Mesothelial cell of epicardium (in vitro differentiated cells): ENCODE data around the gene CEP76. TPM values are rescaled to one million over a fixed set of nuclear protein-coding genes. Genes with fewer than 3 reads are reported as not detected.
A peak's percentile ranks its signal among the peaks of the same experiment; 100 is the strongest.

Experiments
- DNase-seq, 2 experiments: peaks; one replicate each; pipeline ENCODE4 v3.0.0; 2021; ENCODE audit warnings: low spot score in 2 of 2; ENCODE audit not compliant: unreplicated experiment in 2 of 2
- H3K27ac Mint-ChIP-seq: 2 replicates; pipeline ENCODE4 v1.8.0; 2021; ENCODE audit warnings: mixed read lengths
- H3K27me3 Mint-ChIP-seq: 2 replicates; pipeline ENCODE4 v1.8.0; 2021; ENCODE audit warnings: low read depth, mixed read lengths
- H3K36me3 Mint-ChIP-seq: 2 replicates; pipeline ENCODE4 v1.8.0; 2021; ENCODE audit warnings: mixed read lengths
- H3K4me1 Mint-ChIP-seq: 2 replicates; pipeline ENCODE4 v1.8.0; 2021; ENCODE audit warnings: mixed read lengths
- H3K4me3 Mint-ChIP-seq: 2 replicates; pipeline ENCODE4 v1.8.0; 2021; ENCODE audit warnings: mild to moderate bottlenecking, moderate library complexity, mixed read lengths
- H3K9me3 Mint-ChIP-seq: 2 replicates; pipeline ENCODE4 v1.8.0; 2021; ENCODE audit warnings: mixed read lengths
- total RNA-seq: library from RNA; stranded (reverse); gene quantifications from 3 replicates; pipeline ENCODE4 v1.2.1, GENCODE V29; 2021
- TF ChIP-seq, protein P1 (sequence below): fragments of 200-600 bp; sonication (generic); IDR thresholded peaks from one replicate; pipeline ENCODE4 v1.5.0; 2021; ENCODE audit warnings: antibody characterized with exemption; ENCODE audit not compliant: unreplicated experiment

Gene CEP76, protein sequence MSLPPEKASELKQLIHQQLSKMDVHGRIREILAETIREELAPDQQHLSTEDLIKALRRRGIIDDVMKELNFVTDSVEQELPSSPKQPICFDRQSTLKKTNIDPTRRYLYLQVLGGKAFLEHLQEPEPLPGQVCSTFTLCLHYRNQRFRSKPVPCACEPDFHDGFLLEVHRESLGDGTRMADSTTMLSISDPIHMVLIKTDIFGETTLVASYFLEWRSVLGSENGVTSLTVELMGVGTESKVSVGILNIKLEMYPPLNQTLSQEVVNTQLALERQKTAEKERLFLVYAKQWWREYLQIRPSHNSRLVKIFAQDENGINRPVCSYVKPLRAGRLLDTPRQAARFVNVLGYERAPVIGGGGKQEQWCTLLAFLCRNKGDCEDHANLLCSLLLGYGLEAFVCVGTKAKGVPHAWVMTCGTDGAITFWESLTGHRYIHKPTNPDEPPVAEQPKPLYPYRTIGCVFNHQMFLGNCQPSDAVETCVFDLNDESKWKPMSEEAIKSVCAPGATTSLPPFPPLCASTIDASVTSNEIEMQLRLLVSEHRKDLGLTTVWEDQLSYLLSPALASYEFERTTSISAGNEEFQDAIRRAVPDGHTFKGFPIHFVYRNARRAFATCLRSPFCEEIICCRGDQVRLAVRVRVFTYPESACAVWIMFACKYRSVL
- 8.9 to 9.6 TPM (median 9.4 TPM) in 3 replicates for total RNA-seq

DNA sequence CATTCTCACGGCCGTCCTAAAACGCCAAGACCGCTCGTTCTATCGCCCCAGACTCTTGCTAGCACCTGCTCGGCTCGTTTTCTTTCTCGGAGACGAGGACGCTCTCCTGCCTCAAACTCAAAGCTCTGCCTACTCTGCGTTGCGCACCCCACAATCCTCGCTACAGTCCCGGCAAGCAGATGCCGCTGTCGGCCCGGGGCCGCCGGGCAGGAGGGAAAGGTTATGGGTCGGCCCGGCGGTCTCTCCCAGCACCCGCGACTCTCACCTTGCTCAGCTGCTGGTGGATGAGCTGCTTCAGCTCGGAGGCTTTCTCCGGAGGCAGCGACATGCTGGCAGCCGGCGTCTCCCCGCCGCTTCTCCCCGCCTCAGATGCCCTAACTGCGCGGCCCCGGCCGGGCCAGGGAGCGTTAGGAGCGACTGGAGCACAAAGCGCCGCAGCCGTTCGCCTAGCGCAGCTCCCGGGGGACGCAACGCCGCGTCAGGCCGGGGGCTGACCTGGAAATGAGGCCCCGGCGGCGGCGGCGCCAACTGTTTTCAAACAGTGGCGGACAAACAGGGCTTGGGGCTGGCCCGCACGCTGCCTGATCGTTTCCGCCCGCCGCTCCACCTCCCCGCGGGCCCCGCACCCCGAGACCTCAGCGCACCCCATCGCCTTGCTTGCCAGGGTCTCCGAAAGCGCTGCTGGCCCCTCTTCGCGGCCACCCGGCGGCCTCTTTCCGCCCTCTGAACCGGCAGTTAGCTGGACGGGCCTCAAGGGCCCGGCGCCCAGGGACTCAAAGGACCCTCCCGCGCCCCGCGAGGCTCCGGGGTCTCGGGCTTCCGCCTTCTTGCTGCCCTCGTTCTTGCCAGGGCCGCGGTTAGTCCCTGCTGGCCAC is at the start of gene CEP76, which contains the start of gene PSMG2:
Gene CEP76 (minus strand): TSS at position 503 of the 875 bp plus-strand sequence. CDS start 175 bp downstream, at position 328.
Gene PSMG2 (plus strand): TSS at position 822 of the 875 bp plus-strand sequence. CDS start 66 bp downstream, outside the sequence.
- TF ChIP-seq, protein P1, sequence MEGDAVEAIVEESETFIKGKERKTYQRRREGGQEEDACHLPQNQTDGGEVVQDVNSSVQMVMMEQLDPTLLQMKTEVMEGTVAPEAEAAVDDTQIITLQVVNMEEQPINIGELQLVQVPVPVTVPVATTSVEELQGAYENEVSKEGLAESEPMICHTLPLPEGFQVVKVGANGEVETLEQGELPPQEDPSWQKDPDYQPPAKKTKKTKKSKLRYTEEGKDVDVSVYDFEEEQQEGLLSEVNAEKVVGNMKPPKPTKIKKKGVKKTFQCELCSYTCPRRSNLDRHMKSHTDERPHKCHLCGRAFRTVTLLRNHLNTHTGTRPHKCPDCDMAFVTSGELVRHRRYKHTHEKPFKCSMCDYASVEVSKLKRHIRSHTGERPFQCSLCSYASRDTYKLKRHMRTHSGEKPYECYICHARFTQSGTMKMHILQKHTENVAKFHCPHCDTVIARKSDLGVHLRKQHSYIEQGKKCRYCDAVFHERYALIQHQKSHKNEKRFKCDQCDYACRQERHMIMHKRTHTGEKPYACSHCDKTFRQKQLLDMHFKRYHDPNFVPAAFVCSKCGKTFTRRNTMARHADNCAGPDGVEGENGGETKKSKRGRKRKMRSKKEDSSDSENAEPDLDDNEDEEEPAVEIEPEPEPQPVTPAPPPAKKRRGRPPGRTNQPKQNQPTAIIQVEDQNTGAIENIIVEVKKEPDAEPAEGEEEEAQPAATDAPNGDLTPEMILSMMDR: no peak
- Mint-ChIP-seq H3K4me3 (peak within 1 kb of the TSS; percentile 90), H3K27me3 (no peaks in the 10 kb centered on the region), H3K27ac (peak within 1 kb of the TSS; percentile 97), H3K36me3 (peaks cover 15% of the 10 kb centered on the region), H3K9me3 (no peaks in the 10 kb centered on the region), H3K4me1 (peaks cover 29% of the 10 kb centered on the region)
- DNase-seq: peak; percentile 65 to 85

DNA sequence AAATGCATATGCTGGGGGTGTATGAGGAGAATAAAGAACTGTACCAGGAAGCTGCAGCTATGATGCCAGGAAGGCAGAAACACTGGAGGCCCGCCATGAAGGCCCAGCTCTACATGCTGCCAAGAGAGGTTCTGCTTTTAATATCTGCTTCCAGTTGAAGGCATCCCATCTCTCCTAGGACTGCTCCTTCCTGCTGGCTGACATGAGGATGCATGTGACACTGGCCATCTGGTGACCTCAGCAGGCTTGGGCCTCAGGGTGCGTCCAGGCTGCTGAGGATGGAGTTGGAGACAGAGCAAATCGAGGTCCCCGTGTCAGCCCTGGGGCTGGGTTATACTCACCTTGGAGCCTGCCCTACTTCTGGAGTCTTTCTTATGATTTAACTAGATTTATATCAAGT is 49.4 kb upstream of the CEP76 start:
- no peaks in the 10 kb centered on the region for H3K36me3 Mint-ChIP-seq
- DNase-seq: no peak
- peaks cover 3% of the 10 kb centered on the region for H3K9me3 Mint-ChIP-seq
- no peak overlapping the region for H3K4me3 Mint-ChIP-seq
- no peaks in the 10 kb centered on the region for H3K27me3 Mint-ChIP-seq
- TF ChIP-seq, protein P1: no peak
- no peaks in the 10 kb centered on the region for H3K4me1 Mint-ChIP-seq
- no peak overlapping the region for H3K27ac Mint-ChIP-seq

DNA sequence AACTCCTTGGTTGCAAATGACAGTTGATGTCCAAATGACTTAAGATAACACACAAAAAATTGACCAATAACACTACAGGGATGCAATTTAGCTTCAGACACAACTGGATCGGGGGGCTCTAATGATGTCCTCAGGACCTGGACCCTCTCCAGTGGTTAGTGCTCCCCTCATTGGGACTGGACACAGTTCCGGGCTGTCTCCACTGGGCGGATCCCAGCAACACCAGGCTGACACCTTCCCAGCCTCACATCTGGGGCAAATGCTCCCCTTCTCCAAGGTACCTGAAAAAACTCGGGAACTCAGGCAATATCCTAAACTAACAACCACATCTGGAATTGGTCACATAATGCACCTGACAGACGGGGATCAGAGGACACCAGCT is 49.0 kb upstream of the CEP76 start:
- Mint-ChIP-seq H3K9me3 (peaks cover under 1% of the 10 kb centered on the region), H3K27me3 (no peaks in the 10 kb centered on the region), H3K4me3 (no peak overlapping the region), H3K36me3 (no peaks in the 10 kb centered on the region), H3K4me1 (no peaks in the 10 kb centered on the region), H3K27ac (no peak overlapping the region)
- TF ChIP-seq, protein P1: no peak
- no peak for DNase-seq

DNA sequence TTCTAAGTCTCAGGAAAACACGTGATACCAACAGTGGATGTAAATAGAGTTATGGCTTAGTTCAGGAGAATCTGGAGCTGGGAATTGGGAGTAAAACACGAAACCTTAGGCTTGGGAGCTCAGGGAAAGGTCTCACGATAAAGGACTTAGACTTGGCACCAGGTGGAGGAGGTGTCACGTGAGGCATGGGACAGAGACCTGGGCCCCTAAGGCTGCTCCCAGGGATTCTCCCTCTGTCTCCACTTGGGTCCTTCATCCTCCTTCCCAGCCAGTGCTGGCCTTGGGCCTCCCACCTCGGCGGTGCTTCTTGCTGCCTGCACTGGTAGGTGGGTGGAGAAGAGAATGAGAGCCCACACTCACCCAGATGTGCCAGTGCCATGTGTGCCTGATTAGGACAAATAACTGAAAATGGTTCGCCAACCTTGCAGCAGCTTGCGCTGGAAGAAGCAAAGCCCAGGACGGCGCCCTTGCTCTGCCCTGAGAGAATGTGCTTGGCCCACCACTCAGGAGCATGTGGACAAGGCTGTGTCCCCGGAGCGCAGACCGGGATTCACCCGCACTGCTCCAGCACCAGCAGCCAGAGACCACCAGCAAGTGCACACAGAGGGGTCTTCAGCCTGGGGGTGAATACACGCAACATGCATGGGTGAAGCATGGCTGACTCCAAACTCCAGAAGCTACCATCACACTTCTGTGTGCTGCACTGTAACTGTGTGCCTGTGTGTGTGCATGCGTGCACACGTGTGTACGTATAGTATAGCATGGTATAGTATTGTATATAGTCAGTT is 48.4 kb upstream of the CEP76 start:
- DNase-seq: no peak
- H3K4me3 Mint-ChIP-seq: no peak overlapping the region
- no peaks in the 10 kb centered on the region for H3K9me3 Mint-ChIP-seq
- no peaks in the 10 kb centered on the region for H3K36me3 Mint-ChIP-seq
- no peak overlapping the region for H3K27ac Mint-ChIP-seq
- H3K4me1 Mint-ChIP-seq: no peaks in the 10 kb centered on the region
- TF ChIP-seq, protein P1: no peak
- no peaks in the 10 kb centered on the region for H3K27me3 Mint-ChIP-seq
